Memory B cell (primary cell): ENCODE measurements around the gene SOCS4.

ENCODE experiments used
- ATAC-seq: fragments of 150-1000 bp; cut with Tn5 transposase; 2 replicates; pipeline ENCODE4 v1.10.0; 2021; ENCODE audit warnings: low read depth, mild to moderate bottlenecking, moderate library complexity
- DNase-seq, 2 donors: peaks; one replicate each; pipeline ENCODE4 v3.0.0; 2022; ENCODE audit warnings: low spot score in 2 of 2
- H3K27ac Mint-ChIP-seq: one replicate; pipeline ENCODE4 v1.8.0; 2022; ENCODE audit warnings: mild to moderate bottlenecking, moderate library complexity, mixed read lengths
- H3K27me3 Mint-ChIP-seq: one replicate; pipeline ENCODE4 v1.8.0; 2022; ENCODE audit warnings: mixed read lengths
- H3K36me3 Mint-ChIP-seq: one replicate; pipeline ENCODE4 v1.8.0; 2022; ENCODE audit warnings: mild to moderate bottlenecking, mixed read lengths
- H3K4me1 Mint-ChIP-seq: one replicate; pipeline ENCODE4 v1.8.0; 2022; ENCODE audit warnings: mixed read lengths
- H3K4me3 Mint-ChIP-seq: one replicate; pipeline ENCODE4 v1.8.0; 2022; ENCODE audit warnings: mild to moderate bottlenecking, moderate library complexity, mixed read lengths
- H3K9me3 Mint-ChIP-seq: one replicate; pipeline ENCODE4 v1.8.0; 2022; ENCODE audit warnings: mixed read lengths

Gene SOCS4

GRCh38 chr14:55038708-55039107, 11.7 kb downstream of the SOCS4 start:
- H3K27ac Mint-ChIP-seq = no peak overlapping the region
- DNase-seq (no peak), ATAC-seq (no peak)
- peaks cover 22% of the 10 kb centered on the region for H3K36me3 Mint-ChIP-seq
- no peaks in the 10 kb centered on the region for H3K4me1 Mint-ChIP-seq
- H3K27me3 Mint-ChIP-seq = no peaks in the 10 kb centered on the region
- no peaks in the 10 kb centered on the region for H3K9me3 Mint-ChIP-seq
- H3K4me3 Mint-ChIP-seq = no peak overlapping the region

- Mint-ChIP-seq H3K4me3 (no peak overlapping the region), H3K27me3 (no peaks in the 10 kb centered on the region), H3K4me1 (no peaks in the 10 kb centered on the region), H3K36me3 (peaks cover 12% of the 10 kb centered on the region), H3K9me3 (no peaks in the 10 kb centered on the region), H3K27ac (no peak overlapping the region)
- DNase-seq = no peak
- ATAC-seq = no peak
Measured at GRCh38 chr14:55043528-55043927, 16.5 kb downstream of the SOCS4 start.

- no peaks in the 10 kb centered on the region for H3K27me3 Mint-ChIP-seq
- H3K9me3 Mint-ChIP-seq = no peaks in the 10 kb centered on the region
- H3K27ac Mint-ChIP-seq = no peak overlapping the region
- no peak for DNase-seq
- no peak for ATAC-seq
- H3K36me3 Mint-ChIP-seq = peaks cover 8% of the 10 kb centered on the region
- no peaks in the 10 kb centered on the region for H3K4me1 Mint-ChIP-seq
- no peak overlapping the region for H3K4me3 Mint-ChIP-seq
Measured at GRCh38 chr14:55045087-55045486, 18.1 kb downstream of the SOCS4 start.

GRCh38 chr14:55047301-55048053, 20.4 kb downstream of the SOCS4 start:
- Mint-ChIP-seq H3K9me3 (no peaks in the 10 kb centered on the region), H3K36me3 (peaks cover 8% of the 10 kb centered on the region), H3K27ac (no peak overlapping the region), H3K27me3 (no peaks in the 10 kb centered on the region), H3K4me1 (peaks cover 8% of the 10 kb centered on the region), H3K4me3 (no peak overlapping the region)
- no peak for DNase-seq
- no peak for ATAC-seq

GRCh38 chr14:55048900-55049436, 21.9 kb downstream of the SOCS4 start:
- Mint-ChIP-seq H3K27ac (no peak overlapping the region), H3K27me3 (no peaks in the 10 kb centered on the region), H3K36me3 (peaks cover 5% of the 10 kb centered on the region), H3K4me1 (peaks cover 16% of the 10 kb centered on the region), H3K9me3 (no peaks in the 10 kb centered on the region), H3K4me3 (no peak overlapping the region)
- ATAC-seq (no peak), DNase-seq (no peak)

GRCh38 chr14:55051165-55051422, 24.1 kb downstream of the SOCS4 start:
- Mint-ChIP-seq H3K36me3 (peaks cover 3% of the 10 kb centered on the region), H3K4me1 (peaks cover 24% of the 10 kb centered on the region), H3K27me3 (no peaks in the 10 kb centered on the region), H3K27ac (peak overlapping the region; percentile 98), H3K9me3 (no peaks in the 10 kb centered on the region), H3K4me3 (peak overlapping the region; percentile 90)
- ATAC-seq (peak; percentile 7), DNase-seq (no peak)

- peak; percentile 96 to 99 for DNase-seq
- Mint-ChIP-seq H3K9me3 (no peaks in the 10 kb centered on the region), H3K4me3 (peak within 1 kb of the TSS; percentile 90), H3K4me1 (peaks cover 24% of the 10 kb centered on the region), H3K27ac (peak within 1 kb of the TSS; percentile 98), H3K27me3 (no peaks in the 10 kb centered on the region), H3K36me3 (peaks cover 5% of the 10 kb centered on the region)
- ATAC-seq = peak; percentile 82
Measured at GRCh38 chr14:55051423-55052268, 24.6 kb downstream of the SOCS4 start, which contains the start of gene MAPK1IP1L. Gene MAPK1IP1L (plus strand): TSS chr14:55051647. CDS start chr14:55061684, 10,037 bp downstream.

GRCh38 chr14:55052269-55052930, 25.4 kb downstream of the SOCS4 start:
- DNase-seq (no peak), ATAC-seq (peak; percentile 1)
- no peaks in the 10 kb centered on the region for H3K9me3 Mint-ChIP-seq
- peaks cover 7% of the 10 kb centered on the region for H3K36me3 Mint-ChIP-seq
- H3K4me1 Mint-ChIP-seq = peaks cover 24% of the 10 kb centered on the region
- H3K4me3 Mint-ChIP-seq = peak overlapping the region; percentile 90
- H3K27ac Mint-ChIP-seq = peak overlapping the region; percentile 98
- no peaks in the 10 kb centered on the region for H3K27me3 Mint-ChIP-seq

GRCh38 chr14:55053018-55053417, 26.0 kb downstream of the SOCS4 start:
- Mint-ChIP-seq H3K27ac (peak overlapping the region; percentile 98), H3K4me1 (peaks cover 24% of the 10 kb centered on the region)

GRCh38 chr14:55053500-55053899, 26.5 kb downstream of the SOCS4 start:
- Mint-ChIP-seq H3K27ac (peak overlapping the region; percentile 98), H3K36me3 (peaks cover 12% of the 10 kb centered on the region)

More at GRCh38 chr14:55053018-55053417, 26.0 kb downstream of the SOCS4 start:
- ATAC-seq = no peak
- DNase-seq = no peak
- Mint-ChIP-seq H3K27me3 (no peaks in the 10 kb centered on the region), H3K36me3 (peaks cover 8% of the 10 kb centered on the region), H3K9me3 (no peaks in the 10 kb centered on the region), H3K4me3 (peak overlapping the region; percentile 90)

GRCh38 chr14:55054098-55054497, 27.1 kb downstream of the SOCS4 start:
- no peak for DNase-seq
- Mint-ChIP-seq H3K36me3 (peaks cover 12% of the 10 kb centered on the region), H3K27me3 (no peaks in the 10 kb centered on the region), H3K4me3 (no peak overlapping the region), H3K4me1 (peaks cover 24% of the 10 kb centered on the region), H3K9me3 (no peaks in the 10 kb centered on the region), H3K27ac (no peak overlapping the region)
- no peak for ATAC-seq

More at GRCh38 chr14:55053500-55053899, 26.5 kb downstream of the SOCS4 start:
- no peaks in the 10 kb centered on the region for H3K9me3 Mint-ChIP-seq
- peaks cover 24% of the 10 kb centered on the region for H3K4me1 Mint-ChIP-seq
- H3K4me3 Mint-ChIP-seq = peak overlapping the region; percentile 90
- no peak for DNase-seq
- no peak for ATAC-seq
- no peaks in the 10 kb centered on the region for H3K27me3 Mint-ChIP-seq

GRCh38 chr14:55057919-55058318, 30.9 kb downstream of the SOCS4 start:
- no peaks in the 10 kb centered on the region for H3K9me3 Mint-ChIP-seq
- peaks cover 26% of the 10 kb centered on the region for H3K4me1 Mint-ChIP-seq
- DNase-seq = no peak
- H3K27me3 Mint-ChIP-seq = no peaks in the 10 kb centered on the region
- no peak overlapping the region for H3K27ac Mint-ChIP-seq
- H3K4me3 Mint-ChIP-seq = no peak overlapping the region
- ATAC-seq = no peak
- peaks cover 25% of the 10 kb centered on the region for H3K36me3 Mint-ChIP-seq

GRCh38 chr14:55059333-55059732, 32.3 kb downstream of the SOCS4 start:
- no peaks in the 10 kb centered on the region for H3K9me3 Mint-ChIP-seq

More at GRCh38 chr14:55059333-55059732, 32.3 kb downstream of the SOCS4 start:
- Mint-ChIP-seq H3K27me3 (no peaks in the 10 kb centered on the region), H3K4me1 (peaks cover 19% of the 10 kb centered on the region), H3K27ac (peak overlapping the region; percentile 49), H3K36me3 (peaks cover 25% of the 10 kb centered on the region), H3K4me3 (no peak overlapping the region)
- no peak for ATAC-seq
- DNase-seq = no peak
